ENCODE data around the gene B3GAT1. TPM values are rescaled to one million over a fixed set of nuclear protein-coding genes. Genes with fewer than 3 reads are reported as not detected.
A peak's percentile ranks its signal among the peaks of the same experiment; 100 is the strongest.

The B3GAT1 gene
- total RNA-seq, 1 donor from 2014 or later = not detected

- DNase-seq (ENCODE audit: low read depth in 2 of 2) = no peak
These were observed 73.4 kb downstream of the B3GAT1 start for GRCh38 chr11:134338654-134339053.

DNA sequence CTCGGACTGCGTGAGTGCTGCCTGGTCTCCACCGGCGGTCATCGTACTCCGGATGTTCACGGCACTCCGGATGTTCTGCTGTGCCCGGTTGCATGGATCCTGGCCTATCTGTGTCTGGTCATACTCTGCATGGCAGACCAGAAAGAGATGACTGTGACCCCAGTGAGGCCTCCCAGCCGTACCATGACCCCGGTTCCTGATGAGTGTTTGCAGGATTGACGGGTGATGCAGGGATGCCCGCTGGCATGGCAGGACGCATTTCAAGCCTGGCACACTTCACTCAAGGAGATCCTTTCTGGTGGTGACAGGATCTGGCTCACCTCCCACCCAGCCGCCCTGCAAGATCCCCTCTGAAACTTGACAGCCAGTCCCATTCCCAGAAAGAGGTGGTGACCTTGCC, 74.0 kb downstream of the B3GAT1 start:
- no peak for DNase-seq (ENCODE audit: low read depth in 2 of 2)

DNA sequence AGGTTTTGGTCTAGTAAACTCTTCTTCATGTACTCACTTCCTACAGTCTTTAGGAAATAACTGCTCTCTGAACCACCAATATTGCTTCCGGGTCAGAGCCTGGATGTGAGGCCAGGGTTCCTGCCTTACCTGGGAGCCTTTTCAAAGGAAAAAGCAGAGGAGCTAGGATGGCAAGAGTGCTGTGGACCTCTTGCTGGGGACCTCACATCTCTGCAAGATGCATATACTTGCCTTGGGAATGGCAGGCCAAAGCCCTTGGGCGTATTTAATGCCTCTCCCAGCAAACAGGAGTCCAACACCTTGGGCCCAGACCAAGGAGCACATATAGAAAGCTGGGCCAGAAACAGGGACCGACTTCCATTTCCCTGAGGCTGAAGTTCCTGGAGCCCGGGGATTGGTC, 75.0 kb downstream of the B3GAT1 start:
- no peak for DNase-seq (ENCODE audit: low read depth in 2 of 2)

- no peak for DNase-seq (ENCODE audit: low read depth in 2 of 2)
These were observed 77.1 kb downstream of the B3GAT1 start for GRCh38 chr11:134334796-134335571.

DNA sequence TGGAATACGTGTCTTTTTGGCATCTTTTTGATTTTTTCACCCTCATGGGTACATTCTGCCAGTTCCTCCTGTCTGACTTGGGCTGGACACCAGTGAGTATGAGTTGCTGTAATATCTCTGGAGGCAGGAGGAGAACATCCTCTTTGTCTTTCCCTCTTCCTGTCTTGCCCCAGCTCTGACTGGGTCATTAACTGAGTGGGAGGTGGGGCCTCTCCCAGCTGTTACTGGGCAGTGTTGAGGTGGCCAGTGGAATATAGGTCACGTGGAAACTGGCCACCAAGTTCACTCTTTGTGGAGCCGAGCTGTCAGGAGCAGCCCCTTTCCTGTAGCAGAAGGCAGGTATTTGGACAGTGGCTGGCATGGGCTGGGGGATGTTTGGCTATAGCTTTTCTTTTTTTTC, 78.1 kb downstream of the B3GAT1 start:
- no peak for DNase-seq (ENCODE audit: low read depth in 2 of 2)

DNA sequence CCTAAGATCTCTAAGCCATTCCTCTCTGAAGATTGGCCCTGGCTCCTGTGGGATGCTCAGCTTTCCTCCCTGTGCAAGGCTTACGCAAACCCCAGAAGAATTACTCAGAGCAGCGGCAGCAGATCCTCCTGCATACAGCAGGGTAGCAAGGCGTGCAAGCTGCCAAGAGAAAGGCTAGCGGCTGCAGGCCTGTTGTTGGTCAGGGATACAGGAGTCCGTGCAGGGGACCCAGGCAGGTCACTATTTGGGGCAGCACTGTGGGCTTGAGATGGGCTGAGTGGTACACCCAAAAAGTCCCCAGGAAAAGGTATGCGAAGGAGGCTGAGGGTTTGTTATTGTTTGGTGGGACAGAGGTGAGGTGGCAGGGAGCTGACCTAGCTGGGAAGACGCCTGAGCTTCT, 78.7 kb downstream of the B3GAT1 start:
- no peak for DNase-seq (ENCODE audit: low read depth in 2 of 2)

DNA sequence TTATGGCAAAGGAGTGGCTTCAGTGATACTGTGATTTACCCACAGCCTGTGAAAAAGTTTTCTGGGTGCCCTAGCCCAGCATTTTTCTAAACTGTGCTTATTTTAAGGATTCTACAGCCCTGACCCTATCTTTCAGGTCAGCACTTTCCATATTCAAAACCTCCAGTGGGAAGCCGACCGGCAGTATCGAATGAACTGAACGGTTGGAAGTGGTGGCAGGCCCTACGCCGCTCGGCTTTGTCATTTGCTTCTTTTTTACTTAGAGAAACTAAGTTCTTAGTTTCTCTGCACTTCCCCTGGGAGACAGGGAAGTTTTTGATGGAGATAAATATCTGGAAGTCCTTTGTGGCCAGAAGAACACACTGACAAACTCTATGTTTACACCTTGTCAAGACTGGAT, 79.3 kb downstream of the B3GAT1 start:
- no peak for DNase-seq (ENCODE audit: low read depth in 2 of 2)

GRCh38 chr11:134332189-134332631, 79.8 kb downstream of the B3GAT1 start:
- no peak for DNase-seq (ENCODE audit: low read depth in 2 of 2)

- DNase-seq (ENCODE audit: low read depth in 2 of 2) = peak; percentile 27 to 69
These were observed 80.5 kb downstream of the B3GAT1 start, which contains the start of gene GLB1L2 for GRCh38 chr11:134331354-134332188. Gene GLB1L2, plus strand, starts transcription at chr11:134331988. Its CDS starts 74 bp downstream, at chr11:134332062.

DNA sequence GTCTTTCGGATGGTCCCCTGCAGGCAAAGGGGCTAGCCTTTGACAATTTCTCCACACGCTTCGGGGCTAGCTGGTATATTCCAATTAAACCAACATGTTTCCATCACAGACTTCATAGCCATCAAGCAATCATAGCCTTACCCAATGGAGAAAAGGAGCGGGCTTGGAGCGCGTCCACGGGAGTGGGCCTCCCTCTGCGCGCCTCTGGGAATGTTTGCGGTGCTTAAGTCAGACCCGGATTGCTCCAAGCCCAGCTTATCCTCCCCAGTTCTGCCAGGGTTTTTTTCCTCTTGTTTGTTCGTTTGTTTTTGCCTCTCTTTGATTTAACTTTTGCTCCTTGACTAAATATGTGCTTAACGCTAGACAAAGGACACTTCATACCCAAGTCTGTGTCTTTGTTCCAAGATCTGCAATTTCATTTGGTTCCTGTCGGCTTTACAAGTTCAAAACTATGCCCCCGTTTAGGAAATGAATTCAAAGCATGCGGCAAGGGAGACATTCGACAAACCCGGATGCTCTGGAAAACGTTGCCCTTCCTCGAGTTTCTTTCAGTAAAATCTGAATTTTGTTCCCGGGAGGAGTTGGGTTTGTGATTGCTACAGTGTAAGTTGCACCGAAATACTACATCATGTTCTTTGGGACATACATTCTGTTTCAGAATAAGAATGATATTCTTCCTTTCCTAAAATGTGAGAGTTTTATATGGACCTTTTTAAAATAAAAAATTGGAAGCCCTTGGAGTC, 81.3 kb downstream of the B3GAT1 start:
- no peak for DNase-seq (ENCODE audit: low read depth in 2 of 2)

Other genes starting within 250 kb of the B3GAT1 start
- 12.7 and 14.4 TPM in 2 replicates for gene NCAPD3, start 188.3 kb downstream of the B3GAT1 start, total RNA-seq
- gene VPS26B, start 187.6 kb downstream of the B3GAT1 start, total RNA-seq = 21.1 and 22.6 TPM in 2 replicates
- 40.5 and 43.6 TPM in 2 replicates for gene THYN1, start 158.9 kb downstream of the B3GAT1 start, total RNA-seq
- gene ACAD8, start 158.7 kb downstream of the B3GAT1 start, total RNA-seq = 14.4 and 18.7 TPM in 2 replicates
- gene GLB1L3, start 135.9 kb downstream of the B3GAT1 start, total RNA-seq = not detected in 2 replicates
- gene GLB1L2, start 80.3 kb downstream of the B3GAT1 start, total RNA-seq = under 0.01 and 0.22 TPM in 2 replicates